ENCODE measurements around the gene FXYD5.
"Not testable (repeated sequence)": the region's sequence is repeated elsewhere in the genome, so short reads cannot be mapped to it uniquely, and the experiment has no call there.

The FXYD5 gene

DNA sequence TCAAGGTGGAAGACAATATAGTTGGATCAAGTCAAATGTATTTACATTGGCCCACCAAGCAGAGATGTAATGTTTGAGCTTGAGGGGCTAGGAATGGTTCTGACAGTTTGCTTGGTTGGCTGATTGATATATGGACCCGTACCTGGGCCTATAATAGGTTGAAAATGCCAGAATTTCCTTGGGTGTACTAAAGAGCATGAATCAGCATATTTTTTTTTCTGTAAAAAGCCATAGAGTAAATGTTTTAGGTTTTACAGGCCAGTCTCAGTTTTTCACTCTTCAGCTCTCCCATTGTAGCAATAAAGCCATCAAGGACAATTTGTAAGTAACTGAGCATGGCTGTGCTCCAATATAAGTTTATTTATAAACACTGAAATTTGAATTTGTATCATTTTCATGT is 26.9 kb downstream of the FXYD5 start:
- Histone ChIP-seq H3K9me3 (ENCODE audit: control insufficient read depth, insufficient read depth, low read length) (peaks cover 8% of the 10 kb centered on the region; the same call in 1 of the 2 replicates), H3K36me3 (ENCODE audit: insufficient read depth, low read length) (no peaks in the 10 kb centered on the region), H3K4me1 (ENCODE audit: insufficient read depth, low read length) (no peaks in the 10 kb centered on the region), H3K9ac (ENCODE audit: low read depth, low read length) (no peak overlapping the region)

DNA sequence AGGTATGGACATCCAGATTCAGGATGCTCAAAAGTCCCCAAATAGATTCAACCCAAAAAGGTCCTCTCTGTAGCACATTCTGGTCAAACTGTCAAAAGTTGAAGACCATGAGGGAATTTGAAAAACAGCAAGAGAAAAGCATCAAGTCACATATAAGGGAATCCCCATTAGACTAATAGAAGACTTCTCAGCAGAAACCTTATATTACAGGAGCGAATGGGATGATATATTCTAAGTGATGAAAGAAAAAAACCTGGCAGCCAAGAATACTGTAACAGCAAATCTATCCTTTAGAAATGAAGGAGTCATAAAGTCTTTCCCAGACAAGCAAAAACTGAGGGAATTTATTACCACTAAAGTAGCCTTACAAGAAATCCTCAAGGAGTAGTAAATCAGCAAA is 29.7 kb downstream of the FXYD5 start:
- no peaks in the 10 kb centered on the region for H3K9me3 ChIP-seq (ENCODE audit: control insufficient read depth, insufficient read depth, low read length)
- H3K36me3 ChIP-seq (ENCODE audit: insufficient read depth, low read length), result no peaks in the 10 kb centered on the region
- no peak overlapping the region for H3K9ac ChIP-seq (ENCODE audit: low read depth, low read length)
- no peaks in the 10 kb centered on the region for H3K4me1 ChIP-seq (ENCODE audit: insufficient read depth, low read length)

DNA sequence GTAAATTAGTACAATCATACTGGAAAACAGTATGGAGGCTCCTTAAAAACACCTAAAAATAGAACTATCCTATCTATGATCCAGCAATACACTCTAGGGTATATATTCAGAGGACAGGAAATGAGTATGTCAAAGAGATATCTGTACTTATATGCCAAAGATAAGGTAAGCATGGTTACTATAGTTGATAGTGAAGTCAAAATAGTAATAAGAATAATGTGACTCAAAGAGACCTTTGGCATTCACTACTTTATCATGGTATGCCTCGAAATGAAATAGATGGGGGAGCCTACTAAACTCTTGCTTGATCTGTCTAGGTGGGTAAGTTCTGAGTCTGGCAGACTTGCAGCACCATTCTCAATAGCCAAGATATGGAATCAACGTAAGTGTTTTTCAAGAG is 30.3 kb downstream of the FXYD5 start:
- Histone ChIP-seq H3K9me3 (ENCODE audit: control insufficient read depth, insufficient read depth, low read length) (no peaks in the 10 kb centered on the region), H3K36me3 (ENCODE audit: insufficient read depth, low read length) (no peaks in the 10 kb centered on the region), H3K9ac (ENCODE audit: low read depth, low read length) (no peak overlapping the region), H3K4me1 (ENCODE audit: insufficient read depth, low read length) (no peaks in the 10 kb centered on the region)

DNA sequence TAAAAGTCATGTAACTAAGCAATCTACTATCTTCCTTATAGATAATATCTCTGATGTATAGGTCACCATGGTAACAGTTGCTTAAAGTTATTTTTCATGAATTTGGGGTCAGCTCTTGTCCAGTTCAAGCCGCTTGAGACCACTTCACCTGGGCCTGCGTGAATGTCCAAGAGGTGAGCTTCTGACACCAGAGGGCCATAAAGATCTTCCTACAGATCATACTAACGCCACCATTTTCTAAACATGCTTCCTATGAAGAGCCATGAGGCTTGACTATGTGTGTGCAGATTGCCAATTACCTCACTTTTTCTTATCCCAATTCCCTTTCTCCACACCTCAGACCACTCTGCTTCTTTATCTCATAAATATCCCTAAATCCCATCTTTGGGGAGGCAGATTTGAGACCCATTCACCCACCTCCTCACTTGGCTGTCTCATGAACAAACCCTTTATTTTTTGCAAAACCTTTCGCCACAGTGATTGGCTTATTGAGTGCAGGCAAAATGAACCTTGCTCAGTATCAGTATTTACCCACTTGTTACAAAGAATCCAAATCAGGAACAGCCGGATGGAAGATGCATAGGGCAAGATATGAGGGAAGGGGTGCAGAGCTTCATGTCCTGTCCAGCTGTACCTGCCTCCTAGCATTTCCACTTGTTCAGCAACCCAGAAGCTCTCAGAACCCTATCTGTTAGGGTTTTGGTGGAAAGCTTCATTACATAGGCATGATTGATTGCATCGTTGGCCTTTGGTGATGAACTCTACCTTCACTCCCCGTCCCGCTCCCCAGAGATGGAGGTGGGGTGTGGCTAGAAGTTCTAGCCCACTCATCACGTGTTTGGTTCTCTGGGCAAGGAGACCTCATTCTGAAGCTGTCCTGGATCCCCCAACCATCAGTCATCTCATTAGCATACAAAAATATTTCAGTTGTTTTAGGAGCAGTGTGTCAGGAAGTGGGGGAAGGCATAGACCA is 39.8 kb downstream of the FXYD5 start:
- peaks cover 4% of the 10 kb centered on the region for H3K4me1 ChIP-seq (ENCODE audit: insufficient read depth, low read length)
- H3K9me3 ChIP-seq (ENCODE audit: control insufficient read depth, insufficient read depth, low read length), result no peaks in the 10 kb centered on the region
- H3K36me3 ChIP-seq (ENCODE audit: insufficient read depth, low read length), result no peaks in the 10 kb centered on the region
- H3K9ac ChIP-seq (ENCODE audit: low read depth, low read length), result no peak overlapping the region

DNA sequence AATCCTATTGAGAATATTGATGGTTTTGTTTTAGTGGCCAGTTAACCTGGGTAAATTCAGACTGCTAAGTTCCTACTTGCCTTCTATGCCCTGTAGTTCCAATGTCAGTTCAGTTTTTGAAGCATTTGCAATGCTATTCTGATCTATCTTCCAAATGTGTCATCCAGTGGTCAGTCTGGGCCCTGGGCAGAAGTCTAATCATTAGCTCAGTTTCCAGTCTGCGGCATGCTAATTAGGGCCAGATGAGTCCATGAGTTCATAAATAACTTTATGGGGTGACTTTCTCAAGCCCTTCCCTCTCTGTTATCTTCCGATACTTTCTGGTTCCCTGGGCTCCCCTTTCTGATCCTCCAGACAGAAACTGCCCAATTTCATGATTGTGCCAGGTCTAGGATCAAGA is 41.3 kb downstream of the FXYD5 start:
- Histone ChIP-seq H3K36me3 (ENCODE audit: insufficient read depth, low read length) (no peaks in the 10 kb centered on the region), H3K9me3 (ENCODE audit: control insufficient read depth, insufficient read depth, low read length) (no peaks in the 10 kb centered on the region), H3K4me1 (ENCODE audit: insufficient read depth, low read length) (peaks cover 8% of the 10 kb centered on the region), H3K9ac (ENCODE audit: low read depth, low read length) (no peak overlapping the region)

DNA sequence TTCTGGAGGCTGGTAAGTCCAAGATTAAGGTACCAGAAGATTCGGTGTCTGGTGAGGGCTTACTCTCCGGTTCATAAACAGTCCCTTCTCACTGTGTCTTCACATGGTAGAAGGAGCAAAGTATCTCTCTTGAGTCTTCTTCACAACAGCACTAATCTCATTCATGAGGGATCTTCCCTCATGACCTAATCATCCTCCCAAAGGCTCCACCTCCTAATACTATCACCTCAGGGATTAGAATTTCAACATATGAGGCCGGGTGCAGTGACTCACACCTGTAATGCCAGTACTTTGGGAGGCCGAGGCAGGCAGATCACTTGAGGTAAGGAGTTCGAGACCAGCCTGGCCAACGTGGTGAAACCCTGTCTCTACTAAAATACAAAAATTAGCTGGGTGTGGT is 42.3 kb downstream of the FXYD5 start:
- H3K9ac ChIP-seq (ENCODE audit: low read depth, low read length); H3K36me3 ChIP-seq (ENCODE audit: insufficient read depth, low read length); H3K4me1 ChIP-seq (ENCODE audit: insufficient read depth, low read length); H3K9me3 ChIP-seq (ENCODE audit: control insufficient read depth, insufficient read depth, low read length): not testable (repeated sequence)

DNA sequence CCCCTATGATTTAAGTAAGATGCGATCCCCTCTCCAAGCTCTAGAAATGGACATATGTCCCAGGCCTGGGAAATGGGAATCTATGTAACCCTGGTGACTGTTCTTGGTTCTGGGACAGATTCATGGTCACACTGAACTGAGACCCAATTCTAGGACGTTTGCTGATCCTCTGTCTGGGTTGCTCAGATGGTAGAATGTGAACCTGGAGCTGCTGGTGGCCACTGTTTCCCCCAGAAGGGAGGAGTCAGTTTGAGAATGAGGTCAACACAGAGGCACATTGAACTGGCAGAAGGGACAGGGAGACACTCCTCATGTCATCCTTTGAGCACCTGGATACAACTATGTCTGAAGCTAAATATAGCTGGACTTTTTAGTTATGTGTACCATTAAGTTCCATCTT is 44.9 kb downstream of the FXYD5 start:
- no peak overlapping the region for H3K9ac ChIP-seq (ENCODE audit: low read depth, low read length)
- H3K4me1 ChIP-seq (ENCODE audit: insufficient read depth, low read length), result peaks cover 26% of the 10 kb centered on the region
- H3K36me3 ChIP-seq (ENCODE audit: insufficient read depth, low read length), result no peaks in the 10 kb centered on the region
- H3K9me3 ChIP-seq (ENCODE audit: control insufficient read depth, insufficient read depth, low read length), result no peaks in the 10 kb centered on the region

DNA sequence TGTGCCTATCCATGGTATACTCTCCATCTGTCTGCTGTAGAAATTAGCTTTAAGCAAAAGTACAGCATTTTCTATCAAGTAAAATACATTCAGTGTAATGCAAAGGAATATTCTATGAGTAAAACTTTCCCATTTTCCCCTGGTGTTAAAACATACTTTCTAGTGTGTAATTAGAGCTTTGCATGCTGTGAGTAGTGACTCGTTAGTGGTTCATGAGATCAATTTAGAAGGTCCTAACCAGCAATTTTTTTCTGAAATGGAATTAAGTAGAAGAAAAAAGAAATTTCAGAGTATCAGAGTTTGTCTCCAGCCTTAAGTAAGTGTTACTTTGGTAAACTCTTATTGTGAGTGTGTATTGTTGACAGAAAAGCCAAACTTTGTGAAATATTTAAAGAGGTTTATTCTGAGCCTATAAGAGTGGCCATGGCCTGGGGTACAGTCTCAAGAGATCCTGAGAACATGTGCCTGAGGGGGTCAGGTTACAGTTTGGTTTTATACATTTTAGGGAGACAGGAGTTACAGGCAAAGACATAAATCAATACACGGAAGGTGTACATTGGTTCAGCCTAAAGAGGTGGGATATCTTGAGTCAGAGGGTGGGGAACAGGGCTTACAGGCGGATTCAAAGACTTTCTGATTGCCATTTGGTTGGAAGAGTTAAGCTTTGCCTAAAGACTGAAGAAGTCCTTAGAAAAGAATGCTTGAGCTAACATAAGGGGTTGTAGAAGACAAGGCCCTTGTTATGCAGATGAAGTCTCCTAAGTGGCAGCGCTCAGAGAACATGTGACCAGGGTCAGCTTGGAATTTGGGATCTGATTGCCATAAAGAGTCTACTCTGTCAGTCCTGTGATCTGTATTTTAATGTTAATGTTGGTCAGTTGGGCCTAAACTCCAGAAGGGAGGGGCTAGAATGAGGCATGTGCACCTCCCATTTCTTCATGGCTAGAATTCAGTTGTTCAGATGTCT is 48.5 kb downstream of the FXYD5 start:
- Histone ChIP-seq H3K9ac (ENCODE audit: low read depth, low read length) (0 out of 2 replicates have a peak overlapping the region, but pooled peaks have one; percentile 6), H3K4me1 (ENCODE audit: insufficient read depth, low read length) (peaks cover 38% of the 10 kb centered on the region), H3K36me3 (ENCODE audit: insufficient read depth, low read length) (no peaks in the 10 kb centered on the region), H3K9me3 (ENCODE audit: control insufficient read depth, insufficient read depth, low read length) (no peaks in the 10 kb centered on the region)

DNA sequence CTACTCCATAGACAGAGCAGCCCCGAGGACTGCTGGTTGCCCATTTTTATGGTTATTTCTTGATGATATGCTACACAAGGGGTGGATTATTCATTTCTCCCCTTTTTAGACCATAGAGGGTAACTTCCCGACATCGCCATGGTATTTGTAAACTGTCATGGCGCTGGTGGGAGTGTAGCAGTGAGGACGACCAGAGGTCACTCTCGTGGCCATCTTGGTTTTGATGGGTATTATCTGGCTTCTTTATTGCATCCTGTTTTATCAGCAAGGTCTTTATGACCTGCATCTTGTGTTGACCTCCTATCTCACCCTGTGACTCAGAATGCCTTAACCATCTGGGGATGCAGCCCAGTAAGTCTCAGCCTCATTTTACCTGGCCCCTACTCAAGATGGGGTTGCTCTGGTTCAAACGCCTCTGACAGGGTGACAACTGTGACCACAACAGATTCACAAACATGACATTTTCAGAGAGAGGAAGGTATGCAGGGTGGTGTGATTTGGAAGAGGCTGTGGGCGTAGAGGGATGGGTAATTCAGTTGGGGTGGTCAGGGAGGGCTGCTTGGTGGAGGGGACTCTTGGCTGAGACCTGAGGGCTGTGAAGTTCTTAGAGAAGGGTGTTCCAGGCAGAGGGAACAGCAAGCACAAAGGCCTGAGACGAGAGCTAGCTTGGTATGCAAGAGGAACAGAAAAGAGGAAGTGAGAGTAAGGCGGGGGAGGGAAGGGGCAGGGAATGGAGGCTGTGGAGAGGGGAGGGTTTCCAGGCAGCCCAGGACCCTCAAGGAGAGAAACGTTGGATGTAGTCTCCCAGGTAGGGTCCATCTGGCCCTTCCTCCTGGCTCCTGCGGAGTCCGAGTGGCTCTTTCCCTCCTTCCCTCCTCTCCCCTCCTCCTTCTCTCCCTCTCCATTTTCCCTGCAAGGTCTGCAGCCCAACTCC is 50.5 kb downstream of the FXYD5 start:
- Histone ChIP-seq H3K4me1 (ENCODE audit: insufficient read depth, low read length) (peaks cover 30% of the 10 kb centered on the region), H3K9ac (ENCODE audit: low read depth, low read length) (peak overlapping the region; percentile 28; the same call in 1 of the 2 replicates), H3K9me3 (ENCODE audit: control insufficient read depth, insufficient read depth, low read length) (no peaks in the 10 kb centered on the region), H3K36me3 (ENCODE audit: insufficient read depth, low read length) (no peaks in the 10 kb centered on the region)

DNA sequence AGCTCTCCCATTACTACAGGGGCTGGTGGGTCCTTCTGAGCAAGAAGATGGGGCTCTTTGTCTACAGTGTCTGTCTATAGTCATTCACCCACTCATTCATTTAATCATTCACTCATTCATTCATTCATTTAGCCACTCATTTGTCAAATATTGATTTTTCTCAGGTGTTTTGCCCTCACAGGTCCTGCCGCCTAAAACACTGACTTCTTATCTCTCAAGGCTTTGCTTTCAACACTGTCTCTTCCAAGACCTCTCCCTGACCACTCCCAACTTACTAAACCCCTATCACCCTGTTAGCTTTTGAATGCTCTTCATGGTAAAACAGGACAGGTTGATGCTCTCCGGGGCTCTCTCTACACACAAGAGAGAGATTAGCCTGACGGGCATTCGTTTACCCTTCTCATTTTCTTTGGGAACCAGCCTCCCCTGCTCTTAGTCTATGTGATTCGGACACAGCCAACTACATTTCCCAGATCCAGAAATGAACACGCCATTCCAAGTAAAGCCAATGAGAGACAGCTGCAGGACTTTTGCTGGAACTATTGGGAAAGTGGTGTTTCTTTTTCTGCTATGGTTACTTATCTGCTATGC is 51.3 kb downstream of the FXYD5 start:
- peak overlapping the region; percentile 28; the same call in 1 of the 2 replicates for H3K9ac ChIP-seq (ENCODE audit: low read depth, low read length)
- H3K9me3 ChIP-seq (ENCODE audit: control insufficient read depth, insufficient read depth, low read length), result no peaks in the 10 kb centered on the region
- H3K4me1 ChIP-seq (ENCODE audit: insufficient read depth, low read length), result peaks cover 30% of the 10 kb centered on the region
- H3K36me3 ChIP-seq (ENCODE audit: insufficient read depth, low read length), result no peaks in the 10 kb centered on the region

DNA sequence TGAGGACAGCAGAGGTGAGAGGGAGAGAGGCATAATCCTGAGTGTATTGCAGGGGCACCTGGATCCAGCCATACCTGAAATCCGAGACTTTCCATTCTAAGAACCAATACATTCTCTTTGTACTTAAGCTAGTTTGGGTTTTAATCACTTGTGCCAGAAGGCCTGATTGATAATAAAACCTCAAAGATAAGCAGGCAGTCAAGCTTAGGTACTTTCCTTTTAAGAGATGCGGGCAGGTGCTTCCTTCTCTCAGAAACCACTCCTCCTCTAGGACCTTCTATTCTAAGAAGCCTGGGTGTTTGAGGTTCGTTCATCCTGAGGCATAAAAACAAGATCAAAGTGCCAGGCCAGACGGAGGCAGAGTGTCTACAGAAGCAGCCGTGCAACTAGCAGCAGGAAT is 51.8 kb downstream of the FXYD5 start:
- Histone ChIP-seq H3K36me3 (ENCODE audit: insufficient read depth, low read length) (no peaks in the 10 kb centered on the region), H3K9ac (ENCODE audit: low read depth, low read length) (no peak overlapping the region), H3K4me1 (ENCODE audit: insufficient read depth, low read length) (peaks cover 30% of the 10 kb centered on the region), H3K9me3 (ENCODE audit: control insufficient read depth, insufficient read depth, low read length) (no peaks in the 10 kb centered on the region)

DNA sequence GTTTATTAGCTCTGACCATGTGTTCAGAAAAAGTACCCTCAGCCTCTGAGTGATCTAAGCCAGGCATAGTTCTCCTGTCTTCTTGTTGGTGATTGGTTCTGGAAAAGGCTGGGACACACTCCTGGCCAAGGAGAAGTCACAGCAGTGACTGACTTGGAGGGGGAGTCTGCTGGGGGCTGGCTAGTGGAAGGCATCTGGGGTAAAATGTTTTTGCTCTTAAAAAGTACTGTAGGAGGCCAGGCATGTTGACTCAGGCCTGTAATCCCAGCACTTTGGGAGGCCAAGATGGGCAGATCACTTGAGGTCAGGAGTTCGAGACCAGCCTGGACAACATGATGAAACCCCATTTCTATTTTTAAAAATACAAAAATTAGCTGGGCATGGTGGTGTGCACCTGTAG is 52.3 kb downstream of the FXYD5 start:
- Histone ChIP-seq H3K36me3 (ENCODE audit: insufficient read depth, low read length) (no peaks in the 10 kb centered on the region), H3K9ac (ENCODE audit: low read depth, low read length) (no peak overlapping the region)

DNA sequence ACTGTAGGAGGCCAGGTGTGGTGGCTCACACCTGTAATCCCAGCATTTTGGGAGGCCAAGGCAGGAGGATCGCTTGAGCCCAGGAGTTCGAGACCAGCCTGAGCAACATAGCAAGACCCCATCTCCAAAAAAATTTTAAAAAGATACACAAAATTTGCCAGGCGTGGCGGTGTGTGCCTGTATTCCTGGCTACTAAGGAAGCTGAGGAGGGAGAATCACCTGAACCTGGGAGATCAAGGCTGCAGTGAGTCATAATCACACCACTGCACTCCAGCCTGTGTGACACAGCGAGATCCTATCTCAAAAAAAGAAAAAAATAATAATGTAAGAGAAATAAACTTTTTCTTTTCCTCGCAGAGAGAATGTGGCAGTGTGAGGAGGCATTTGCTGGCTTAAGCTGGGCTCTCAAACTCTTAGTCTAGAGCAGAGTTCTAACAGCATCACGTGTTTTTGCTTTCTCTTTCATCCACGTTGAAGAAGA is 52.9 kb downstream of the FXYD5 start:
- no peak overlapping the region for H3K9ac ChIP-seq (ENCODE audit: low read depth, low read length)
- H3K4me1 ChIP-seq (ENCODE audit: insufficient read depth, low read length), result peaks cover 29% of the 10 kb centered on the region
- H3K36me3 ChIP-seq (ENCODE audit: insufficient read depth, low read length), result no peaks in the 10 kb centered on the region
- no peaks in the 10 kb centered on the region for H3K9me3 ChIP-seq (ENCODE audit: control insufficient read depth, insufficient read depth, low read length)

More for the DNA sequence above, 52.3 kb downstream of the FXYD5 start:
- H3K4me1 ChIP-seq (ENCODE audit: insufficient read depth, low read length), result peaks cover 30% of the 10 kb centered on the region
- H3K9me3 ChIP-seq (ENCODE audit: control insufficient read depth, insufficient read depth, low read length), result no peaks in the 10 kb centered on the region
